LNCaP clone FGC (cell line): Measurements from ENCODE around the gene PECR.

ENCODE experiments used
- DNase-seq: peaks from one replicate; pipeline ENCODE4 v3.0.0-alpha.2; 2011; ENCODE audit warnings: low read depth
- H3K4me3 ChIP-seq: 2 replicates; pipeline ENCODE4 v1.5.1; 2011; ENCODE audit warnings: mild to moderate bottlenecking, low read depth, low read length, control low read depth
- TF ChIP-seq, protein P1 (sequence below): IDR thresholded peaks from 2 replicates; pipeline ENCODE4 v1.5.1; 2012; ENCODE audit warnings: mild to moderate bottlenecking; ENCODE audit not compliant: control insufficient read depth, insufficient read depth; ENCODE audit errors: extremely low read depth

The PECR gene

DNA sequence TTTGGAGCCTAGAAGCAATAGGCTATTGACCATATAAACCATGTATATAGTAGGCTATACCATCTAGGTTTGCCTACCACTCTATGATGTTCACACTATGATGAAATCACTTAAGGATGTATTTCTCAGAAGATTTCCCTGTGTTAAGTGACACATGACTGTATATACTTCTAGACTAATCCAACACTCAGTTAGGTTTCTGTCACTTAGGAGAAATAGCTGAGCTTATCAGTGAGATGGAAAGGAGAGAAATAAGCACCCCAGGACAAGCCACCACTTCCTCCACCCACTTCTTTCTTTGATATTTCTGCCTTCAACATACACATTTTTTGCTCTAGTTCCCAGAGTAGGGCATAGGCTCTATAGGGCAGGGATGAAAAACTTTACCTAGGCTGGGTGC lies 7.8 kb downstream of the PECR start:
- TF ChIP-seq, protein P1, sequence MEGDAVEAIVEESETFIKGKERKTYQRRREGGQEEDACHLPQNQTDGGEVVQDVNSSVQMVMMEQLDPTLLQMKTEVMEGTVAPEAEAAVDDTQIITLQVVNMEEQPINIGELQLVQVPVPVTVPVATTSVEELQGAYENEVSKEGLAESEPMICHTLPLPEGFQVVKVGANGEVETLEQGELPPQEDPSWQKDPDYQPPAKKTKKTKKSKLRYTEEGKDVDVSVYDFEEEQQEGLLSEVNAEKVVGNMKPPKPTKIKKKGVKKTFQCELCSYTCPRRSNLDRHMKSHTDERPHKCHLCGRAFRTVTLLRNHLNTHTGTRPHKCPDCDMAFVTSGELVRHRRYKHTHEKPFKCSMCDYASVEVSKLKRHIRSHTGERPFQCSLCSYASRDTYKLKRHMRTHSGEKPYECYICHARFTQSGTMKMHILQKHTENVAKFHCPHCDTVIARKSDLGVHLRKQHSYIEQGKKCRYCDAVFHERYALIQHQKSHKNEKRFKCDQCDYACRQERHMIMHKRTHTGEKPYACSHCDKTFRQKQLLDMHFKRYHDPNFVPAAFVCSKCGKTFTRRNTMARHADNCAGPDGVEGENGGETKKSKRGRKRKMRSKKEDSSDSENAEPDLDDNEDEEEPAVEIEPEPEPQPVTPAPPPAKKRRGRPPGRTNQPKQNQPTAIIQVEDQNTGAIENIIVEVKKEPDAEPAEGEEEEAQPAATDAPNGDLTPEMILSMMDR: no peak
- DNase-seq: no peak
- H3K4me3 ChIP-seq: no peak overlapping the region

DNA sequence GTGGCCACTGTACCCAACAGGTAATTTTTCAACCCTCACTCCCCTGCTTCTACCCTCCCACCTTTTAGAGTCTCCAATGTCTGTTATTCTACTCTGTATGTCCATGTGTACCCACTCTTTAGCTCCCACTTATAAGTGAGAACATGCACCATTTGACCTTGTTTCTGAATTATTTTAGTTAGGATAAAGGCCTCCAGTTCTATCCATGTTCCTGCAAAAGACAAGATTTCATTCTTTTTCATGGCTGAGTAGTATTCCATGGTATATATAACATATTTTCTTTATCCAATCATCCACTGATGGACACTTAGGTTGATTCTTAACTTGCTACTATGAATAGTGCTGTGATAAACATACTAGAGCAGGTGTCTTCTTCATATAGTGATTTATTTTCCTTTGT lies 9.1 kb downstream of the PECR start:
- no peak for DNase-seq
- H3K4me3 ChIP-seq: no peak overlapping the region
- TF ChIP-seq, protein P1: no peak

DNA sequence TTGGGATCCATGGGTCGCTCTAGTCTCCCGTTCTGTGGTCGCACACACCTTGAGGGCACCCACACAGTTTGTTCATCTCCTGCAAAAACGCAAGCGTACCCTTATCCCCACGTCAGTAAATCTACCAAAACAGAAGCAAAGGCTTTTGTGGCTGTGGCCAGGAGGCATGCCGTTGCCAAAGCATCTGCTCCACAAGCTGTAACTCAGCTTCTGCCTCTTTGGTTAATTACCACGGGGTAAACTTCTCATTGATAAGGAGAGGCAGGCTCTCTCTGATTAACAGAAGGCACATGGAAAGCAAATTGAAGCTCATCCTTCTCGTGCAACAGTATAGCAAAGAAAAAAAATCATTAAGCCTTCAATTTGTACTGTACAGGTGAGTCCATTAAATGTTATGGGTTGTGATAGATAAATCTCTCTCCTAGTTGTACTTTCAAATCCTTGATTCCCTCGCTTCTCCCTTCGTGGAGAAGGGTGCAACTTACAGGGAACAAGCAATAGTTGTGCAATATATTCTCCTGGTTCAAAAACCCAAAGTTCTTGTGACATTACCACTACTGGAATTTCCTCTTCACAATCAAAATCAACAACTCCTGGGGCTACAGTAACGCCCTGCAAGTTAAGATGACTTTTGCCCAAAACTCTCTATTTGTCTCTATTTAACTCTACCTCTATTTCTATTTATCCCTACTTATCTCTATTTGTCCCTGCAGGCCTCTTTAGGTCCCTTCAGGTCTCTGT lies 10.3 kb downstream of the PECR start:
- DNase-seq: no peak
- TF ChIP-seq, protein P1: no peak
- H3K4me3 ChIP-seq: no peak overlapping the region

DNA sequence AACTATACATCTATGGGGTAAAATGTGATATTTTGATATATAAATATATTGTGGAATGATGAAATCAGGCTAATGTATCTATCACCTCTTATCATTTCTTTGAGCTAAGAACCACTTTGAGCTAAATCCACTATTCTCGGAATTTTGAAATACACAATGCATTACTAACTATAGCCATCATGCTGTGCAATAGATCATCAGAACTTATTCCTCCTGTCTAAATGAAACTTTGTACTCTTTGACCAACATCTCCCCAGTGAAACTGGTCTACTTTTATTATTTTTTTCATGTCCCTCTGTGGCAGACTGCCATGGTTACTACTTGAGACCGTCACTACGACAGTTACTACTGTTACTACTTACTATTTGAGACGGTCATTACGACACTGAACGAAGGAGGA lies 11.4 kb downstream of the PECR start:
- H3K4me3 ChIP-seq: no peak overlapping the region
- DNase-seq: no peak
- TF ChIP-seq, protein P1: no peak

DNA sequence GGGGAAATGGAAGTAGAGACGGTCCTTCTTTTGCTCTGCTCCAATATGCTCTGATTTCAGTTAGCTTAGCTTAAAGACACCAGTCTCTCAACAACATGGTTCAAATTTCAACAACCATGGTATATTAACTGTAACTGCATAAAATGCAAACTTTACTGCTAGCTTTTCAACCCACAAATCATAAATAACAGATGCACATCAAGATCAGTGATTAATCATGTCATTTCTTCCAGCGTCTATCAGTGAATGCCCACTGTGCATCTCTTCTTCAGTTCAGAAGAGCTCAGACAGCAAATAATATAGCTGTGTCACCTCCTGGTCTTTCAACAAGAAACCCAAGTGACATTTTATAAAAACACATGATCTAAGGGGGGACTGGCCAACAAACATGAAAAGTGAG lies 12.6 kb downstream of the PECR start:
- DNase-seq: no peak
- TF ChIP-seq, protein P1: no peak
- no peak overlapping the region for H3K4me3 ChIP-seq

DNA sequence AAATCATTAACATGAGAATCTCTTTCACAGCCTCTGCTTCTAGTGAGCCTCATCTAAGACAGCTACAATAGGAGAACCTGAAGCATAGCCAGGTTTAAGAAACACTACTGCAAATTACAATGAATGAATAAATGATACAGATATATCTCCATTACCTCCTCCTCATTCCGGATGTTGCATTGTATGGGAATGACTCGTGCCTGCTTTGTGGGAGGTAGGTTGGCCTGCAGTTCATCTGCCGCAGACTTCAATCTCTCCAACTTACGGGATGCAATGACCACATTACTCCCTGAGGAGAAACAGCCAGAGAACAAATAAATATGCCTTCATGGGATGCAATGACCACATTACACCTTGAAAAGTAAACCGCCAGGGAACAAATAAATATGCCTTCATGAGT lies 15.4 kb downstream of the PECR start:
- TF ChIP-seq, protein P1: no peak
- DNase-seq: no peak
- no peak overlapping the region for H3K4me3 ChIP-seq

DNA sequence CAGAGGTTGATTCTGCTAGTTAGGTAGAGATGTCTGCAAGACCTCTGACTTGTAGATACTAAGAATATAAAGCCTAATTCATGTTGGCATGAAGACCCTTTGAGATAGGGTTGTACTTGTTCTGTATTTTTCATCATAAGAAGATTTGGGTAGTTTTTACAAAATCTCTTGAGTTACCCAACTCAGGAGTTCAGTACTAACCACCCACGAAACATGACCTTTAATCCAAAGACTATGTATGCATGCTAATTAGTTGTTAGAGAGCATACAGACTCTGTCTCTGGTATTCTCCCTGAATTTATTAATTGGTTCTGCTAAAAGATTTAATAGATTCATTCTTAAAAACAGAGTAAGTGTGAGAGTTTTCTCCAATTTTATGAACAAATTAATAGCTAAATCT lies 16.9 kb downstream of the PECR start:
- DNase-seq: no peak
- TF ChIP-seq, protein P1: no peak
- no peak overlapping the region for H3K4me3 ChIP-seq
